HG03520 (cell line): ENCODE results near the gene STAMBPL1.
"Not testable (repeated sequence)": the region's sequence is repeated elsewhere in the genome, so short reads cannot be mapped to it uniquely, and the experiment has no call there.

Source experiments
- ATAC-seq: cut with Tn5 transposase; IDR thresholded peaks from one replicate; pipeline ENCODE4 v1.9.1; 2021; ENCODE audit warnings: mild to moderate bottlenecking, moderate library complexity; ENCODE audit not compliant: unreplicated experiment

STAMBPL1 gene

DNA sequence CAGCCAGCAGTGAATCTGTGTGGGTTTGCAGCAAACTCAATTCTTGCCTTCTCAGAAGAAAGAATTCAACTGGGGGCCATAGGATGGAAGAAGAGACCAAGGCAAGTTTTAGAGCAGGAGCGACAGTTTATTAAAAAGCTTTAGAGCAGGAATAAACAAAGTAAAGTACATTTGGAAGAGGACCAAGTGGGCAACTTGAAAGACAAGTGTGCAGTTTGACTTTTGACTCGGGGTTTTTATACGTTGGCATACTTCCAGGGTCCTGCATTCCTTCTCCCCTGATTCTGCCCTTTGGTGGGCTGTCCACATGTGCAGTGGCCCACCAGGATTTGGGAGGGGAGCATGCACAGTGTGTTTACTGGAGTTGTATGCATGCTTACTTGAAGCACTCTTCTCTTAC, 25.4 kb upstream of the STAMBPL1 start:
- no peak for ATAC-seq

DNA sequence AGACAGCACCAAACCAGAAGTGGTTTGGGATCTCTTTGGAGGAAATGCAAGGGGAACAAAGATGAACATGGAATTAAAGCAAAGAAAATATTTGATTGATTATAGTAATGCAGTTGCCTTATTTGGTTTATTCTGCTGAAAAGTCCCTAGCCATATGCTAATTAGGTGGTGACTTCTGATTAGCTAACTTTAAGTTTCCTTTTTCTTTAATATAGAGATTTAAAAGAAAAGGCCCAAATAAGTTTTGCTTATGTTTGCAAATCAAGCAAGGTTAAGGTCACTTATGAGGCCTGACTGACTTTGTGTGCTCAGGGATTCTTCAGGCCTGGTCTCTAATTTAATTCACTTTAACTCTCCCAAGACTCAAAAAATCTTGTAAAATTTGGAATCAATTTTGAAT, 22.2 kb upstream of the STAMBPL1 start:
- no peak for ATAC-seq

DNA sequence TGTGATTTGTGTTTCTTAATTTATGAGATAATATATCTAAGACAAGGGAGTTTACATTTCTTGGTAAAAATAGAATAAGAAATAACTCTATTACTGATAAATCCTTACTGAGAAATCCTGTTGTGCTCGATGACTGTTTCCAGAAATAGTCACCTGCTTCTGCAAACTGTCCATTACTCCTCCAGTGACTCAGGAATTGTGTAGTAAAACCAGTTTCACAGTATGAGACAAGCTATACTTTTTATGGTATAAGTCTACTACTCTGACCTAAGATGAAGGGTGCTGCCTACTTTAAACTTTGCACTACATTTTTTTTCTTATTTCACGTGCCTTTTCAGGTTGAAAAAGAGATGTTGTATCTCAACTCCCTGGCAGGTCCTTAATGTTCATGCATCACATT, 21.6 kb upstream of the STAMBPL1 start:
- ATAC-seq: no peak

DNA sequence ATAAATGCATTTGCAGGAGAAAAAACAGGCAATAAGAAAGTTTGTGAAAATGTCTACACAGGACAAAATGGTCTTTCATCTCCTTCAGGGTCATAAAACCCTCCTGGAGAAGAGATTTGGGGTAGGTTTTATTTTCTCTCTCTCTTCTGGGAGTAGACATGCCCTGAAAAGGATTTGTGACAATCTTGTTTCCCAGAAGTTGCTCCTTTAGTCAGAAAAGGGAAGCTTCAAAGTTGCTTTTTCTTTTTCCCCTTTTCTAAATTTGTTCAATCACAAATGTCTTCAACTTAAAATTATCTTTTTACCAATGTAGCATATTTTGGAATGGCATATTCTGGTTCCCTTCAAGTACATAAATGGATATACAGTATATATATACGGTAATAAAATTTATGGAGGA, 19.0 kb upstream of the STAMBPL1 start:
- ATAC-seq: no peak

DNA sequence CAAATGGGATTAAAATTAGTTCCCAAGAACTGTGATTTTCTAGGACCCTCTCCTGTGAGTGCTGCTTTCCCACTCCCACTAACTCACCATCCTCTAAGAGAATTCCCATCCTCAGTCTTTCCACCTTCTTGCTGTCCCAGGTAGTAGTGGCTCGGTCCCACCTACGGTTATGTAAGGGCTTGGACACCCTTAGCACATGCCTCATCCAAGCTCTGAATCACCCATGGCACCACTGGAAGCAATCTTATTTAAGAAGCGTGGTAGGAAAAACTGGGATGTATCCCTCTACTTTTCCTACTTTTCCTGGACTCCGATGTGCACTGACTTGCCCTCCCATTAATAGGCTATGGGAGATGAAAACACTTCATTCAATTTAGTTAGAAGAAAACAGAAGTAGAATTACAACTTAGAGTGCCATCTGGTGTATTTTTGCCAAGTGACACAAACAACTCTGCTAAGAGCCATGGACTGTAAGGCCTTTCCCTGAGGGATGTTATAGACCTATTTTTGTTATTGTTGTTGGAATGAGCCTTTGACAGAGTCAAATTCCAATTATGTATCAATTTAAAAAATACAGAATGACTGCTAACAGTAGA, 14.7 kb upstream of the STAMBPL1 start:
- no peak for ATAC-seq

DNA sequence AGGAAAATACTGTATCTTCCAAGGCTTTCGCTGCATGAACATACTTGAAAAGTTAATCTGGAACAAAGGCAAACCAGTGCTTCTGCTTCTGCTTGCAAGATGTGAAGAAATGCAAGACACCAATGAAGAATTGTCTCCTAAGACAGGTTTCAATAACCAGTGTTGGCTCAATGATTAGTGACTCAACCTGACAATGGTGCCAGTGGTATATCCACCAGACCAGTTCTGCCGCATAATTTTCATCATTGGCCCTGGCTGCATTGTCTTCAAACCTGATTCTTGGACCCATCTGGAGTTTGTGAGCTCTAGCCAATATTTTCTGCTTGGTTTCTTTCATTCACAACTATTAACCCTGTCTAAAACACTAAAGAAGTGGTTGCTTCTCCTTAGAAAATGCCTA, 13.6 kb upstream of the STAMBPL1 start:
- no peak for ATAC-seq

DNA sequence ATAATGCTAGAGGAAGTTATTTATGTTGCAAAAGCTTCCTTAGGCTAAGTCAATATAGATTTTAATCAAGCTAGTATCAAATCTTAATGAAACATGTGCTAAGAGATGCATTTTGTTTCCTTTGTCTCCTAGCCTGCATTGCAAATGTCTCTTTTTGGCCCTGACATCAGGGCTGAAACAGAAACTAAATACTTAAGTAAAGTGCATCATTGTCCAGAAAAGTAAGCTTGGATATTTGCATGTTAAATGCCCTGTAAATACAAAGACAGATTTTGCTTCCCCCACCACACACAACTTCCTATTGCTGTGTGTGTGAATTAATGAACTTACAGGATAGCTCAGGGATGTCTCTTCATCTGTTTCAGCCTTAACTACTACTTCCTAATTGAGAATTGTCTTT, 10.0 kb upstream of the STAMBPL1 start:
- no peak for ATAC-seq

DNA sequence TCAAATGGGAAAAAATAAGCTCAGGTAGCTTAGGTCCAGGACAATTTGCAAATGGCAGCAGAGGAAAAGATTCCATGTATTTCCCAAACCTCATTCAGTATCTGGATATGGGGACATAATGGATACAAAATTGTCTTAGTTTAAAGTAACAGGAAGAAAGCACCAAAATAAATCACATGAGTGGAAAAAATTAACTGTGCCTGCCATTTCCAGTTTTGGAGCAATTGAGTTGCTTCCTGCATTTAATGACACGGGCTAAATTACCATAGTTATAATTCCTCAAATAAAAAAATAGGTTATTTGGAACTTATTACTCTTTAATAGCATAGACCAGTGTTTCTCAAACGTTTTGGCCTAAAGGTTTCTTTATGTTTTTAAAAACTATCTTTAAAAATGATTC, 6.3 kb upstream of the STAMBPL1 start:
- no peak for ATAC-seq

DNA sequence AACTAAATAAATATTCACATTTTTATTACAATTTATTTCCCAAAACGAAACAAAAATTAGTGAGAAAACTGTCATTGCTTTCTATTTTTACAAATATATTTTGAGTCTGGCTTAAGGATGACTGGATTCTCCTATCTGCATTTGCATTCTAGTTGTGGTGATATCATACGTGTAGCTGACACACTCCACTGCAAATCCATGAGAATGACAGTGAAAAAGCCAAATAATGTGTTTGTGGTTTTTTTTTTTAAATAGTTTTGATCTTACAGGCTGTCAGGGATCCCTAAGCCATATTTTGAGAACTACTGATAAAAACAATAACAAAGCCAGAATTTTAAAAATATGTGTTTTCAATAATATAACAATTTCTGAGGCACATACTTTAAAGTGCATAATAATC, 5.8 kb upstream of the STAMBPL1 start:
- no peak for ATAC-seq

DNA sequence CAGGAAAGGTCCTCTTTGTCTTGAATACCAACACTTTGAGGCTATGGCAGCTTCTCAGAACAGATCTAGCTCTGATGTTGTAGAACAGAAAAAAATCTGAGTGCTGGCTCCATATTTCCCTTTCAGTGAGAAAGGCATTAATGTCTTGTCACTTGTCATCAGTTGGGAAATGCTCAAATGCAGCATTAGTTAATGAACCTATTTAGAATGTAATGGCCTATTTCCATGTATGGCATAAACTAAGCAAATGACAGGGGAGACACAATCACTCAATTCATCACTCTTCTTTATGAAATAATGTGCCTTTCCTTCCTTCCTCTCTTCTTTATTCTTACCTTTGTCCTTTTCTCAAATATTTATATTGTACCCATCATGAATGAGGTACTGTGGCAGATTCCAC, 5.0 kb upstream of the STAMBPL1 start:
- ATAC-seq: no peak

DNA sequence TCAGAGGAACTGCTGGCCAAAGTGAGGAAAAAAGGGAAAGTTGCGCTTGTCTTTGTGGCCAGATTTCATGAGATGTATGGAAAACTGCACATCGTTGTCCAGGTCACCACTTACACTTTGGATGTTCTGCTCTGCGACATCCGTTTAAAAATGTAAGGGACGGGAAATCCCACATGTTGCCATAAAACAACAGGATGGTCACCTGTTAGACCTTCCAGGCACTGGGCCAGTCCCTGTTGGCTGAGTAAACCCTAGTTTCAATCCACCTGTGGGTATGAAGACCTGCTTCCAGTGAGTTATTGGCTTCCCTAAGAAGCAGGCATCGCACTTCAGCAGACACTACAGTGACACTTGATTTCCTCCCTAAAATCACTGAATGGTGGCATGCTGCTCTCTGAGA, 2.7 kb upstream of the STAMBPL1 start:
- ATAC-seq: no peak

DNA sequence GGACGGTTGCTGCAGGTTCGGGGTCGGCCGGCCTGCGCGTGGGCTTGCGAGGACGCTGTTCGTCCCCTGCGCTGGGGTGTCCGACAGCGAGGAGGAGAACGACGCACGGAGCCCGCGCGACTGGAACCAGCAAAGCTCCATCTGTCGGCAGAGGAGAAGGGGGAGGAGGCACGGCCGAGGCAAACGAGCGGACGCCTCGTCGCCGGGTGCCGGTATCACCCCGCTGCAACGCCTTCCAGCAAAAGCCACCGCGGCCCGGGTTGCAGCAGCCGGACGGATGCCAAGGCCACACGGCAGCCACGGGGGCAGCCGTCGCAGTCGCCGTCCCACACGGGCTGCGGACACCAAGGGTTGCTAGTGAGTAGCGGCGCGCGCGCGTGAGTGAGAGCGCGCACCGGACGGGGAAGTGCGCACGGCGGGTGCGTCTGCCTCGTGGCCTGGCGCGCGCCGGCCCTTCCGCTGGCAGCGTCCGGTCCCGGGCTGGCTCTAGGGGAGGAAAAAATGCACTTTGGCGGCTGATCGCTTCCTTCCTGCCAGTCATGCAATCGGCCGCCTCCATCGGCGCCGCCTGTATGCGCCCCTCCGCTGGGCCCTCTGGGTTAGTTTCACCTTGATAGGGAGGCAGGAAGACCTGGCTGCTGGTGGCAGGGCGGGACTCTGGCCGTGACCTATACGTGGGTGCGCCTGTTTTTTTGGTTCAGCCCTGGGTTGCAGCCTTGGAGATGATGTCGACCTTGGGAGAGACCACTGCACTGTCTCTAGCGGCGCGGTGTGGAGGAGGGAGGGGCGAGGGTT, 434 bp downstream of the STAMBPL1 start:
- ATAC-seq: peak; percentile 62

DNA sequence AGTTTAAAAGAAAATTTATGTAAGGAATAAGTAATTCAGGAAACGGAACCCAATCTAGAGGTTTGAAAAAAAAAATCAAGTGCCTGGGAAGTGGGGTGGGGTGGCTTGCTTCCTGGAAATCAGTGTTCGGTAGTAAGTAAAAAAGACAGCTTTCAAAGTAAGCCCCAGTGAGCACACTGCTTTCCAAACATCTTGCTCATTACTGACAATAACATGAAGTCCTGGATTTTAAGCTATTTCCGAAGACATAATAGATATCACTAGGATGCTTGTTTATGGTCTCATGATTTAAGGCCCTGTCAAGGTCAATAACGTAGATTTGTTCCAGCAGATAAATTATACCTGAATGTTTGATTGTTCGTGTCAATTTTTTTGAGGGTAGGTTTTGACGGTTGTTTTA, 1.3 kb downstream of the STAMBPL1 start:
- no peak for ATAC-seq

DNA sequence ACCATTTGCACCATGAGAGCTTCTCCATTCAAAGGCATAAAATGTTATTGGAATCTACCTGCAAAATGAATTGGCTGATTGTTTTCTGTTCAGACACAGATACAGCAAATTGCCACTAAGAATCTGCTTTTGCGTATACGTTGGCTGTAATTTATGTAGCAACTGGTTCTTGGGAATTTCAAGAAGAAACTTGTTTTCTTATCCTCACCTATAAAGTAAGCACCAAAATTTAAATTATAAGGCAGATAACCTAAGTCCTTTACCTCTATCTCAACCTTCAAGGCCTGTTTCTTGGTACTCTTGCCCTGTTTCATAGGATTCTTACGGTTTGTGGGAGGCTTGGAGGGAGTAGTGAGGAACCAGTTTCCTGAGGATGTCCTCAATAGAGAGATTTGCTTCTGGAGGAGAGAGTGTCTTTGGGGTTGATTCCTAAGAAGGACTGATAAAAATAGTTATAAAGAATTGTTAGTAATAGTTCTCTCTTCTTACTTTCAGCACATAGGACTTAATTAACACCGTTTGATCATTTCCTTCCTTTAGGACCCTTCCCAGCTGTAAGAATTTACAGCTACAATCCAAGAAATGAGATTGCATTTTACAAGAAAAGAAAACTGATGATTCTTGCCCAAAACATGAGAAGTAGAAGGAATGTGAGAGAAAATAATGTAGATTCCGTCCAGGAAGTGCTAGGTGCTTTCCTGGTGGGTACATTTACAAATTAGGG, 2.0 kb downstream of the STAMBPL1 start:
- no peak for ATAC-seq

DNA sequence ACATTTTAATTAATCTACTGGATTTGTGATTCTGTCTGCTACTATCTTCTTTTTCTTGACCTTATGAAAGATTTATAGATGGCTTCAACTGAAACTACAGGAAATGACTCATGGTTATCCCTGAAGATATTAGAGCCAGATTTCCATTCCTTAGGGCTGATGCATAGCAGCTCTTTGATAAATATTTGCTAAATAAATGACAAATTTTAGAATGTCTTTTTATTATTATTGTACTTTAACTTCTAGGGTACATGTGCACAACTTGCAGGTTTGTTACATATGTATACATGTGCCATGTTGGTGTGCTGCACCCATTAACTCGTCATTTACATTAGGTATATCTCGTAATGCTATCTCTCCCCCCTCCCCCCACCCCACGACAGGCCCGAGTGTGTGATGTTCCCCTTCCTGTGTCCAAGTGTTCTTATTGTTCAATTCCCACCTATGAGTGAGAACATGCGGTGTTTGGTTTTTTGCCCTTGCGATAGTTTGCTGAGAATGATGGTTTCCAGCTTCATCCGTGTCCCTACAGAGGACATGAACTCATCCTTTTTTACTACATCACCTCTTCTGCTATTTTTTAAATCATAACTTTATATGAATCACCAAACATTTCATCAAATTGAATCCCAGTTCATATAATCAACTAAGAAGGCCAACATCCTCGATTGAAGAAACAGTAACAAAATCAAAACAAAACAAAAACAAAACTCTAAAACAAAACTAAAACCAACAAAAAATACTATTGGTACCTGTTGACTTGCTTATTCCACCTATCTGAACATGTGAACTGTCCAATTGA, 2.8 kb downstream of the STAMBPL1 start:
- not testable (repeated sequence) for ATAC-seq

DNA sequence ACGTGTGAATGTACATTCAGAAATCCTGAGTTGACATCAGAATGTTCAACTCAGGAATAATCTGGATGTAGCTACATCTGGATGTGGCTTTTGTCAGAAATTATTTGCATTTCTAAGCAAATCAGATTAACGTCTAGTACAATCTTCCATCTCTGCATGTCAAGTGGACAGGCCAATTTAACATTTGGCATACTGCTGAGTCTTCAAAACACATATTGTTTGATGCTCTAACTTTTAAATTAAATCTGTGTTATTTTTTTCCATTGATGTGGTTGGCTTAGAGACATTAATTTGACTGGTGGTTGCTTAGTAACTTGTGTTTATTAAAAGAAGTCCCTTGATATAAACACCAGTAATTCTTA, 3.4 kb downstream of the STAMBPL1 start:
- ATAC-seq: no peak

DNA sequence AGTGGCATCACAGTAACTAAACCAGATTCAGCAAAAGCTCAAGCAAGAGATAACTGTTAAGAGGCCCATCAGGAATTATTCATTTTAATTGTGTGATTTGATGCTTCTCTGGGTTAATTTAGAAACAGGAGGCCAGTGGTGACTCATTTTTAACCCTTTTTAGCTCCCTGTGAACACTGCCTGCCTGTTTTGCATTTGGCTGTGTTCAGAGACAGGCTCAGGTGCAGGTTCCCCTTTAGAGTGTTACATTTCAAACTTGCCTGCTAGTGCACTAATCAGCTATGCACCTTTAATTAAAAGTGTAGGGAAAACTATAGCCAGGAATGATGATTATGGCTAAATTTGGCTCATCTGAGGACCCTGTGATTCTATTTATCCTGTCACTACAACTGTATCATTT, 6.5 kb downstream of the STAMBPL1 start:
- ATAC-seq: peak; percentile 57

DNA sequence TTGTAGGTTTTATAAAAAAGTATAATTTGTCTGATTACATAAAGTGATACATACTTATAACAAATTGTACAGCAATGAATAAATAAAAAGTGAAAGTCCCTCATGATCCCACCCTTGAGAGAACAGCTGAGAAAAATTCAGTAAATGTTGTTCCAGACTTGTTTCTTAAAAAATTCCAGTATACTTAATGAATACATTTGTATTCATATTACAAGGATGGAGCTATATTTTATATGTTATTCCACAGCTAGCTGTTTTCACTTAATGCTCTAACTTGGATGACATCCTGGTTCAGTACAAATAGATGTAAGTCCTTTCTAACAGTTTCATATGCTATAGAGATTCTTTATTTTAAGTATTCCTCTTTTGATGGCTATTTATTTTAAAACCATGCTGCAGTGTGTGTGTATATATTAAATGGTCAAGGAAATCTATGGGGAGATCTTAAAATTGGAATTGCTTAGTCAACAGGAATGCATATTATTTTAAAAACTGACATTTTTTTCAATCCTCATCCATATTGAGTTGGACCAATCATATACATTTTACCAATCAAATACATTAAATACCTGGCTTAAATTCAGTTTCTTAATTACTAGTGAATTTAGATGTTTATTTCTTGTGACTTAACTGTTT, 8.9 kb downstream of the STAMBPL1 start:
- ATAC-seq: no peak

DNA sequence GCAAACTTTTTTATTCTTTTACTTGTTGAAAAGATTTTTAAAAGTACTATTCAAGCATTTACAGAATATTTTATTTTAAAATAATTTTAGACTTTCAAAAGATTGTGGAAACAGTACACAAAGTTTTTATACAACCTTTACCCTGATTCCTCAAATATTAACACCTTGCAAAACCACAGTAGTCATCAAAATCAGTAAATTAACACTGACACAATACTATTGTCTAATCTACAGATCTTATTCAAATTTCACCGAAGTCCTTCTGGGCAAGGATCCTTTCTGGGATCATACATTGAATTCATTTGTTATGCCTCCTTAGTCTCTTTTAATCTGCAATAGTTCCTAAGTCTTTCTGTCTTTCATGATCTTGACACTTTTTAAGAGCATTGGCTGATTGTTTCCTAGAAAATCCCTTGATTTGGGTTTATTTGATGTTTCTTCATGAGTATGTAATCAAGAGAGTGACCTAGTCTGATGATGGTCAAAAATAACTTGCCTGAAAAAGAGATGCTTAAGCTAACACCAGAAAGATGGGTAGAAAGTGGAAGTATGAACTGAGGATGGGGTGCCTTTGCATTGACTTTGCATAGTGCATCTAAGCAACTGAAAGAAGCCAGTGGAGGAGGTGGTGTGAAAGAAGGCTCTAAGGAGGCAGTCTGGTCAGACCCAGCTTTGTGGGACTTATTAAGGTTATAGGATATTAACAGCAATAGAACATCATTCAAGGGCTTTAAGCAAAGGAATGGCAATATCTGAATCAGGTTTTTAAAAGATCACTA, 9.7 kb downstream of the STAMBPL1 start:
- peak; percentile 54 for ATAC-seq

DNA sequence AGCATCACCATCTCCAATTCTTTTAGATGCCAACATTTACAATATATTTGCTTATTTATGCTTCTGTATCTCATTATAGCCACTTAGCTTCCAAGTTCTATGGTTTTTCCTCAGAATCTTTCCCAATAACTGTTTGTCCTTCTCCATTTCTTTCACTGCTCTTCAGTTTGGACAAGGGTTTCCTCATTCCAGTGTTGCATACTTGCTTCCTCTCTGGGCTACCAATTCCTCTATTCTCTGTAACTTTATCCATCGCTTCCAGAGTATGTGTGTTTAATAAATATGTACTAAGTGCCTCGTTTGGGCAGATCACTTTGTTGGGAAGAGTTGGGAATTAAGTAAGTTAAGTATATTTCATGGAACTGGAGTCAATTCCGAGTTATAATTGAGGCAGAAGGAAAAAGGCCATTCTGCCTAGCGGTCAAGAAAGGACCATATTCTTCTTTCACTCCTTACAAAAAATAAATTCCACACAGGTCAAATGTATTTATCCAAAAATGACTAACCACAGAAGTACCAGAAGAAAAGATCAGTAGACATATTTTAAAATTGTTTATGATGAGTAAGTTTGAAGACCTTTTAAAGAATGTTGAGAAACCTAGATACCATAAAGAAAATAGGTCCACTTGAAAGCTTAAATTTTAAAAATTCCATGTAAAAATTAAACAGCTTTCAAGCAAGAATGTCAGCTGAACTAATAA, 10.8 kb downstream of the STAMBPL1 start:
- no peak for ATAC-seq
